GM20431 (cell line): ENCODE measurements around the gene CNTN5.

ENCODE experiments used
- in situ Hi-C: fragments of 300-500 bp; cut with MseI, MboI; formaldehyde crosslinking; loops from one replicate; pipeline ENCODE4 v1.15.0; 2020; ENCODE audit warnings: low sequenced_read_pairs; ENCODE audit not compliant: unreplicated experiment

The CNTN5 gene

DNA sequence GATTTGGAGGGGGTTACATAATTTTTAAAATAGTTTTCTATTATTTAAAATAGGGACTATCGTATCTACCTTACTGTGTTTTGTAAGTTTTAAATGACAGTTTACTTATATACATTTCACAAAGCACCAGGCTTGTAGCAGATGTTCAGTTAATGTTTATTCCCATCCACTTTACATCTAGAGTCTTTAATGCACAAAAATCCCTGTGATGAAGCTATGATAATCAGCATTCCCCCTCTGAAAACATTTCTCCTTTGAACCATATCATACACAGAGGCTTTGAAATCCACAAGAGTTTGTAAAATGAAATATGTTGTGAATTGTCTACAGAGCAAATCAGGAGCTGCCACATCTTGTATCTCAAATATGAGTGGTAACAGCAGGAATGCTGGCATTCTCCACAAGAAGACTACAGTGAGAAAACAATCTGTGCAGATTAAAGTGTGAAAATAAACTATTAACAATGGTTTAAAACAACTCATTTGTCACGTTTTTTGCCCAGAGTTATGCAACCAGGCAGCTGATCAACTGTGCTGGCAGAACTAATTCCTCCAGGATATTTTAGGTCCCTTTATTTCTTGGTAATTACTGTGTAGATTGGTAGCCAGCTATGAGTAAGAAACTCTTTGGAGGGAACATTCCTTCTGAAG, 967.2 kb downstream of the CNTN5 start:
- in situ Hi-C loops, result no loop called here

DNA sequence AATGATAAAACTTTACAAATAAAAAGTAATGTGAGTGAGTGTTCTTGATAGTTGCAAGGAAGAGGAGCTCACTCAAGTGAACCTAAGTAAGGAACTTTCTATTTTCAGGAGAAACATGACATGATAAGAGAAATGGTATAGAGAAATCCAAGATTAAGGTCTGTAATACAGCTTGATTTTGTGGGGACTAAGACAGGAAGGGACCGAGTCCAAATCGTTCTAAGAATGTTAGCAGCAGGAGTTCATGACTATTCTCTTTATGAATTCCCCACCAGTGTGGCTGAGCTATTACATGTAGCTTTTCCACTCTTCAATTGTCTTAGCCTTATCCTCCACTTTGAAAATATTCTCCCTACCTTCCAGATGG, 967.7 kb downstream of the CNTN5 start:
- in situ Hi-C loops, result no loop called here

DNA sequence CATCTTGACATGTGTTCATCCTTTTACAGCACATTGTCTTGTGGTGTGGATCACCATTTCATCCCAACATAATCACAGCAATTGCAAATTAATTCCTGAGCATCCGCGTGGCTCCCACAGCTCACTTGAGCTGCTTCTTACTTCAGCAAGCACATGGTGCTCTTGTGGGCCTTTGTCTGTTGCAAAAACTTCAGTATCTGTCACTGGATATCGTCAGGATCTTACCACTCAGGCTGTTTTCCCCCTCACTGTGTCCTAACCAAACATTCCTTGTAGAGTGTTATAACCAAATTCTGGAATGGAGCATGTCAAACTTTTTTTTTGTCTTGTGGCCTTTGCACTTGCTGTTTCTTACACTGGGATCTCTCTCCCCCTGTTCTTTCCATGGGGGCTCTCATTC, 983.2 kb downstream of the CNTN5 start:
- in situ Hi-C loops, result no loop called here

DNA sequence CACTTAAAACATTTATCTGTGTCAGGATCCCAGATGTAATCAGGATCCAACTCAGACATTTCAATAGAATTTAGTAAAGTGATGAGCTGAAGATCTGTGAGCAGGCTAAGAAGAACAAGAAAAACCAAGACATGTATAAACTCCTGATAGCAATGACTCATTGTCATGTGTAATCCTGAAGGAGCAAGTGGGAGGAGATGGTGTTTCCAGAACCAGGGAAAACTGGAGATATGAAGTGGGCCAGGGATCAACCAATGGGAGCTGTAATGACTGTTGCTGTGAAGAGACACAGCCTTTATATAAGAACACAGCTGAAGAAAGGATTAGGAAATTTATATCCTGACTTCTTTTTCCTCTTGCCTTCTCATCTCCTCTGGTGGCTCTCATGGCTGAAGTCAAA, 983.8 kb downstream of the CNTN5 start:
- in situ Hi-C loops, result no loop called here

DNA sequence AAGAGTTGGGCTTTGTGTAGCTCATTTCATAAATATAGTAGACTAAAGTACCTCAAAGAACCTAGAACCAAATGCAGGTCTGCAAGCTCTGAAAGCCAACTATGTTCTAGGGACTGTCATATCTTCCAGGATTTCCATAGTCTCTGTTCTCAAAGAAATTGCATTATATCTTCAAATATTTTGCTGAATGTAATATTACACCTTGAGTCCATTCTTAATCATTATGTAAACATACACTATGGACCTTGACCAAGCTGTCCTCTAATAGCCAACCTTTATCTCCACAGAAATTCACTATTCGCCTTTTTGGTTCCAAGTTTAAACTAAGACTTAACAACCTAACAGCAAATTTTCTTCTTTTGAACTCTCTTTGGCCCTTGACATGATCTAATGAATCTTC, 987.7 kb downstream of the CNTN5 start:
- in situ Hi-C loops, result no loop called here

DNA sequence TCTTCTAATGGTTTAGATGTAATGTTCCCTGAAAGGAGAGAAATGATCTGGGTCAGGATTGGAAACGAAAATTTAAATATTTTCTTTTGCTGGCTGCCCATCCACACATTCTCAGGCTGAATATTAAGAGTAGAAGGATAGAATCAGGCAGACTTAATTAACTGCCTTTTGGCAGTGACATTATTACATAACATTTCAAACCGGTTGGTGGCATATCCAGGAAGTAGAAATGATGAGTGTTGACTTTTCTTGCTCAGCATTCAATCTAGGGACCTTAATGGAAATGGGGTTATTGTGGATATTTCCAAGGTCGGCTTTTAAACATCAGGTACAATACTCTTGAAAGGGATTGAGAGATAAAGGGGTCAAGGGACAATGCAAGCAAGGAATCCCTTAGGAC, 989.0 kb downstream of the CNTN5 start:
- in situ Hi-C loops, result no loop called here

DNA sequence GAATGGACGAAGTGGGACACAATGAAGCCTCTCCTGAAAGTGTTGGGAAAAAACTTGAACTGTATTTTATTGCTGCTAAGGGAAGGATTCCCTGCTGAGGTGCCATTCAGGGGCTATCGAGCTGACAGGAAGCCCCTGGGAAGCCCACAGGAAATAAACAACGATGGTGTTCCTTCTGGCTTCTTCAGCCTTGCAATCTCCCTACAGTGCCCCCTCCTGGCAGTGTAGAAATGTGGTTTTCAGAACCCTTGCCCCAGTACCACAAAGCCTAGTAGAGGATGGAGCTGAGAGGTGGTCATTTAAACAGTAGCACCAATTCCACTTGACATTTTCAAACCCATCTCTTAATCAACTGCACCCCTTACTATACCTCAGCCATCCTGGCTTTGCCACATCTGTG, 989.6 kb downstream of the CNTN5 start:
- in situ Hi-C loops, result no loop called here

DNA sequence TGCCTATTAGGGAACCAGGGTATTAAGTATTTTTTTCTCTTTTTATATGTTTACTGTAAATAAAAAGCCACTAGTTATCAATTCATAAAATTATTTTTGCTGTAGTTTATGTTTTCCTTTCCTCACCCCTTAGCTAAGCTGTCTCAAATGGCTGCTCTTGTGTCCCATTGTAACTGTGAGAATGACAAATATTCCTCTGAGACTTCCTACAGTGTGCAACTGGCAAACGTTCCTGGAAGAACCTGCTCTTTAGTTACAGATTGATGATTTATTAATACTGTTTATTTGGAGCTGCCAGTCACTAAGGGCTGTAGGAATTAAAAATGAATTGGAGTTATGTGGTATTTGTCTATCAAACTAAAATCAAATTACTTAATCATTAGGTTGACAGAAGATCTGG, 990.9 kb downstream of the CNTN5 start:
- in situ Hi-C loops, result no loop called here

DNA sequence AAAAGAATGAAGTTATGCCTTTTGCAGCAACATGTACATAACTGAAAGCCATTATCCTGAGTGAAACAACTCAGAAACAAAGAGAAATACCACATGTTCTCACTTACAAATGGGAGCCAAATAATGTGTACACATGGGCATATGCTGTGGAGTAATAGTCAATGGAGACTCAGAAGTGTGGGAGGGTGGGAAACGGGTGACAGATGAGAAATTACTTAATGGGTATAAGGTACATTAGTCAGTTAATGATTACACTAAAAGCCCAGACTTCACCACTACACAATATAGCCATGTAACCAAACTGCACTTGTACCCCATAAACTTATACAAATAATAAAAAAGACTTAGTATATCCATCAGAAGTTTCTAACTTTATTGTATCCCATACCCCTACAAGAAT, 992.3 kb downstream of the CNTN5 start:
- in situ Hi-C loops, result no loop called here

DNA sequence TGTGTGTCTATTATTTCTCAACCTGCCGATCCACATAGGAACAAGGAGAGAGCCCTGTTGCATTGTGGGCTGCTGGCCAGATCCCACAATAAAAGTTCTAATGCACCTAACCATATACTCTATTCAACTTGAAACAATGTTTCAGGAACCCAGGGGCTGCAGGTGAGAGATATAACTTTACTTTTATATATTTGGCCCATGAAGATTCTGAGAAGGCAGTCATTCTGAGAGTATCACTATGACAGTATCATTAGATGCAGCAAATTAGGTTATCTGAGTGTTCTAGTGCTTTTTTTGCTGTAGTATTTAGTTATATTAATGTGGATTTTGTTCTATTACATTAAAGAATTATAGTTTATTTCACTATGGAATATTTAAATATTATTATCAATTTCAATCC, 1011.2 kb downstream of the CNTN5 start:
- in situ Hi-C loops, result no loop called here

DNA sequence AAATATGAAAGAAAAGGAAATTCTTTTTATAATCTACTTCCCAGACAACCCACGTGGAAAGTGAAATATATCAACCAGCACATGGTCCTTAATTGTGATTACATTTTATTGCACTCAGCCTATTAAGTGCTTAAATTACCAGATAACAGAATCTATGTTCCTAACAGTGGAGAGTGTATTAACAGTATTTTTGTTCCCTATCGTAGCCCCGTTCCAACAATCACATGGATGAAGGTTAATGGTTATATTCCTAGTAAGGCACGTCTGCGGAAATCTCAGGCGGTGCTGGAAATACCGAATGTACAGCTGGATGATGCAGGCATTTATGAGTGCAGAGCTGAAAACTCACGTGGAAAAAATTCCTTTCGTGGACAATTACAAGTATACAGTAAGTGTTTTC, 1040.3 kb downstream of the CNTN5 start:
- in situ Hi-C loops, result no loop called here

DNA sequence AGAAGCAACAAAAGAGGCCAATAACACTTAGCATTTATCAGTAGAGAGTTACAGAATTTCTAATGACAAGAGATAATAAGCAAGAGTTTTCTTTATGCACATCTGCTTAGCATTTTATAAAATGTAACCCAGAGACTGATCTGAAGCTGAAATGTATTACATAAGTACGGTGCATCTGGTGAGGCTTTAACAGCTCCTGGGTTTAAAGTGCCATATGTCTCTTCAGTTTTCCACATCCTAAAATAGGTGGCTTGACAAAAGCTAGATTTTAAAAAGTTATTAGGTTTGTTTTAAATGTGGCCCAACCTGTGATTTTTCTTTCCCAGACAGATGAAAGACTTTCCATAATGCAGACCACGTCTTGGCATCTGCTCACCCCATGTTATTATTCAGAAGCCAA, 1045.7 kb downstream of the CNTN5 start:
- in situ Hi-C loops, result no loop called here

DNA sequence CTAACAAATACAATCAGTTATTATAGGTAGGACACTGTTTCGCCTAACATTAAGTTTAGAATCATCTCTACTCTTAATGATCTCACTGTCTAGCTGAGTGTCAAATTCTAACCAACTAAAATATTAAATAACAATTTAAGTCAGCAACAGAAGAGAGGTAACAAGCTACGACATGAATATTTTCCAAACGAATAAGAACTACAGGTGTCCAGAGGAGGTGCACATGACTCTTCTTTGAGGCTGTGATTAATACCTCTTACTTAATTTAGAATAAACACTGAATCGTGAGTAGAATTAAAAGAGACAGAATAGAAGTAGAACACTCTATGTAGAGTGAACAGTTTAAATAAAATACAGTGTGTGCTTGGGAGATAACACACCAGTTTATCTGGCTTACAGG, 1047.4 kb downstream of the CNTN5 start:
- in situ Hi-C loops, result no loop called here

DNA sequence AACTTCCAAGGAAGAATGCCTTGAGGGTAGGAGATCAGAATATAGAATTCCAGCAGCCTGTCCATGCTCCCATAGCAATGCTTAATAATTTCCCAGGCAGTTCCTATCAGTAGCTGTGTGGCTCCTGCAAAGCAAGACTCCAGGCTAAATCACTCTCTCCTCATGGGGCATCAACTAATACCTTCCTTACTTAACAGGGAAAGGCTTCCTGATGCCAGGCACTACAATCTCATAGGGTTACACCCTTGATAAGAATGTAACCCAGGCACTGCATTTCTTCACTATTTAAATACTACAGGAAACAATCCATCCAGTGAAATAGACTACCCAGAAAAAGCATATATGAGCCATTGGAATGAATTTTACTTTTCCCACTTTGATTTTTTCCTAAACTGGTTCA, 1051.4 kb downstream of the CNTN5 start:
- in situ Hi-C loops, result no loop called here

DNA sequence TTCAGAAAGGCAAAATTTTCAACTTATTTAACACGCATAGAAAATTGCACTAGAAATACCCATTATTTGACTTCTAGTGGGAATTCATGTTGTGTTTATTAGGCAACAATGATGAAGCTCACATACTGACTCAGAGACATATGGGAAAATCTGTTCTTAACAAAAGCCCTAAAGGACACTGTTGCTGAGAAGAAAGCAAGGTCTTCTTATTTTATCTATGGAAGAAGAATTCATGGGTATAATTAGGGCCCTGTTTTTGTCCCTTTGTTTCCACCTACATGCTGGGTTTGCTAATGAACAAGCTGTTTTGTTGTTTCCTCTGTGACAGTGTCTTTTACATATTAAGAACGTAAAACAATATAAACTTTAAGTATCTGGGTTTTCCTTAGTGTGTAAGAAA, 1059.6 kb downstream of the CNTN5 start:
- in situ Hi-C loops, result no loop called here

DNA sequence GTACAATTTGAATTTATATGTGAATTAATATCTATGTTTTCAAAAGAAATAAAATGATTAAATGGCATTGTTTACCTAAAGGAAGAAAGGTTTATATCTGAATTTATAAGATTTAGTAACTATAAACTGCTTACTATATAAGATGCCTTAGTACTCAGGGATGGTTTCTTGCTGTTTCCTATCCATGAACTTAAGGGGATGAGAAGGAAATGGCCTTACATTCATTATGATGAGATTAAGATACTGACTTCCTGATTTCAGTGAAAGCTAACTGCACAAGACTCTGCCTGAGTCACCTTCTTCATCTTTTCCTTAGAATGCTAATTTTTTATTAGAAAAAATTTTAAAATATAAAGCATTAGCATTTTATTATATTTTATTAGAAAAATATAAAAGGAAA, 1060.1 kb downstream of the CNTN5 start:
- in situ Hi-C loops, result no loop called here

DNA sequence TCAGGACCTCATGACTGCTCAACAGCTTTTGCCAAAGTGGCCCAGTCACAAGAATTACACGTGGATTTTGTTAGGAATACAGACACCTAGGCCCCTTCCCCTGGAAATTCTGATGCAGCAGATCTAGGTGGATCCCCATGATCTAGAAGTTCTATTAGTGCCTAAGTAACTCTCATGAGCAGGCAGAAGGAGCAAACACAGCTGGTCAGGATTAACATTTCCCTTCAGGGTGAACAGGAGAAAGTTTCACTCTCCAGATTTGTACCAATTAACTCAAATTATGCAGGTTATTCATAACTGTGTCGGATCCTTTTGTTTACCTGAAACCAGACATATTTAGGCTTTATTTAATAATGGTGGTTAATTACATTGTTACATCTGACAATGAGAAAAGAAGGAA, 1072.9 kb downstream of the CNTN5 start:
- in situ Hi-C loops, result no loop called here

DNA sequence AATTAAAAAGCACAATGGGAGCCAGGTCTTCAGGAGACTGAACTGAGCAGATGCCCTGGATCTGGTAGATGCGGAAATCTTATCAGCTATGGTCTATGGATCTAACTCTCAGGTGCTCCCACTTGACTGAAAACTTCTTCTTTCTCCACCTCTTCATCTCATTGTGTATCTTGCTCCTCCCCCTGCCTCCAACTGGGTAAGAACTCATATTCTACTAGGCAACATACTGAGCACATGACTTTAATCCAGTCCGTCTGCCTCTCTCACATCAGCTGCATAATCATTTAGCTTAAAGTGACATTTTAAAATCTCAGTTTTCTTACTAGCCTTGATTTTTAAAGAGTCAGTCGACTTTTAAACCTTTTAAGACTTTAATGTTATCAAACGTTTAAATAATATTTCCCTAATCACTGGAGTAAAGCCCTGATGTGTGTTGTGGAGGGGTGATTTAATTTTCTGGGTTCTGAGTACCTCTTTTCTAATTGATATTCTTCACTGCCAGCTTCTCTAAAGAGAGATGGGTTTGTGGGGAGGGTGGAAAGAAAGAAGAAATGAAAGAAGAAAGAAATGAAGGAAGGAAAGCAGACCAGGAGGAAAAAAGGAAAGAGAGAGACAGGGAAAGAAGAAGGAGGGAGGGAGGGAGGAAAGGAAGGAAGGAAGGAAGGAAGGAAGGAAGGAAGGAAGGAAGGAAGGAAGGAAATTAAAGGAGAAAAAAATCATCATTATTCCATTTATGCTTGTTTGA, 1073.5 kb downstream of the CNTN5 start:
- in situ Hi-C loops, result no loop called here

DNA sequence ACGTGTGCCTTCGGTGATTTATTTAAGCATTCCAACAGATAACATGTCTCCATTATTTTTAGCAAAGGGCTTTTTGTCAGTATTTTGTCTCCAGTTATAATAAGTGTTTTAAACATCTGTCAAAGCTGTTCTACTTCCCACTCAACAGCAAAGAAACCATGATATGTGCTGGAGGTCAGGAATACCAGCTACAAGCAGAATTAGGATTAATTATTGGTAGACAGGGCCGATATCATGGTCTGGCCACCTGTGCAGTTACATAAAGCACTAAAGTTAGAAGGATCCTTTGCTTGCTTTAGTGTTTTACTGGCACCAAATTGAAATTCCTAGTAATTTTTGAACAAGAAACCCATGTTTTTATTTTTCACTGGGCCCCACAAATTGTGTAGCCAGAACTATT, 1075.1 kb downstream of the CNTN5 start:
- in situ Hi-C loops, result no loop called here

DNA sequence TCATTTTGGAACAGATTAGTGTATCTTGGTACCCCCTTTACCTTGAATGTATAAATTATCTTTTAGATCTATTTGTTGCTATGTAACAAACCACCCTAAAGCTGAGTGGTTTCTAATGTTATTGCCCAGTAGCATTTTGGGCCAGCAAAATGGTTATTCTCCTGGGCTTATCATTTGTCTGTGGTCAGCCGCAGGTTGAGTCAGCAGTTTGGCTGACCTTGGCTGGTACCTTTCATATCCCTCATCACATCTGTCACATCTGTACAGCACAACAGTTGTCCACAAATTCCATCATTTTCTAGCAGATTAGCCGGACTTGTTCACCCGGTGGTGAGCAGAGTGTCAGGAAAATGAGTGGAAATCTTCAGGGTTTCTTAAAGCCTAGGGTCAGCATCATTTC, 1077.8 kb downstream of the CNTN5 start:
- in situ Hi-C loops, result no loop called here

DNA sequence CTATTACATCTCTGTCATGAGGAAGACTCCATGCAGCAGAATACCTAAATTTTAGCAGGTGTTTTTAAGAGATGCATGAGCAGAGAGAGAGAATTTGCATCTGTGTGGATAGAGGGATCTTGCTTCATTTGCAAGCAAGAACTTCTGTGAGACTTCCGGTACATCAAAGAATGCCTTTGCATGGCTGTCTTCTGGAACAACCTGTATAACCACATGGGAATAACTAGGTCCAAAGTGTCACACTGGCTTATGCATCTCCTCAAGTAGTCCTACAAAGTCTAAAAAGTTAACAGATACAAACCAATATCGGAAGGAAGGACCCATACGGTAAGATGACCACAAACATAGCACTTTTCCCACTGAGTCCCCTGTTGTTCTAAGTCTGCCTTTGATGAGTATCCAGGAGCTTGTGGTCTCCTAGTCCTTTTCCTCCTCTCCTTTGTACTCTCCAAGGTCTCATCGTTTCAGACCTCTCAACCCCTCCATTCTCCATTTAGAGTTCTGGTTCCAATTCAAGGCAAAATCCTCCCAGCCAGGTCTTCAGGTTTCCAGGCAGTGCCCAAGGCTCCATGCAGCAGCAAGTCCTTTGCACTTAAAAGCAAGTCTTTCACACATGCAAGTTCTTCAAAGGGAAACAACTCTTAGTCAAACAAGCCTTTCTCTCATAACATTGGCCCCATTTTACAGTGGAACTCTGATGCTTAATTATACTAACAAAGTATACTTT, 1084.7 kb downstream of the CNTN5 start:
- in situ Hi-C loops, result no loop called here

DNA sequence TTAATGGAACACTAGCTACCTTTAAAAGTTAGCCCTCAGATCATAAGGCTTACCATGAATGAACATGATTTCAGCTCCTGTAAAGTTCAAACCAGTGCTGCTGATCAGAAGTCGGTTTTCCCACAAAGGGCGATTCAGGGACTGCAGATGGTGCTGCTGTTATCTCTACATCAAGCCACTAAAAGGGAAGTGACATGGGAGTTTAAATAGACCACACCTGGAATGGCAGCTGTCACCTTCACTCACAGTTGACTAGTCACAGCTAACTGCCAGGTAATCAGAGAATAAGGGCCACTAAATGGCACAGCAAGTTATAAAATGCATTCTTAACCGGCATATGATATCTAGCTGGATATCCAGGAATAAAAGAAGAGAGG, 1085.2 kb downstream of the CNTN5 start:
- in situ Hi-C loops, result no loop called here
